ENCODE results near the gene LHX5. TPM values are rescaled to one million over a fixed set of nuclear protein-coding genes. Genes with fewer than 3 reads are reported as not detected.

The LHX5 gene
- polyA plus RNA-seq, 1 donor: not detected

DNA sequence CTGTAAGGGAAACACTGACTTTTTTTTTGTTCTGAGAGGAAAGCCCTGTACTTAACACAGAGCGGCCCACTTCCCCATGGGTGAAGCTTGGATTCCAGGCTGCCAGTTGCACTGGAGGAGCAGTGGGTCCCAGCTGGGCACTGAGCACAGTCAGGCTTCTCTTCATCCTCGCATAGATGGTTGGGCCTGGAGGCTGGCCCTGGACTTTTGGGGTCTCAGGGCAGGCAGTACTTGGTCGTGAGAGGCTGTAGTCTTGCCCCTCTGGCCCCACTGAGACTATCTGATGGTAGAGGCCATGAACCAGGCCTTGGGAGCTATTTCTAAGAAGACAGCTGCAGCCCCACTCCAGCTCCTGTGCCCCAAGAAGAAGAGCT lies 6.2 kb upstream of the LHX5 start:
- DNase-seq: no peak

DNA sequence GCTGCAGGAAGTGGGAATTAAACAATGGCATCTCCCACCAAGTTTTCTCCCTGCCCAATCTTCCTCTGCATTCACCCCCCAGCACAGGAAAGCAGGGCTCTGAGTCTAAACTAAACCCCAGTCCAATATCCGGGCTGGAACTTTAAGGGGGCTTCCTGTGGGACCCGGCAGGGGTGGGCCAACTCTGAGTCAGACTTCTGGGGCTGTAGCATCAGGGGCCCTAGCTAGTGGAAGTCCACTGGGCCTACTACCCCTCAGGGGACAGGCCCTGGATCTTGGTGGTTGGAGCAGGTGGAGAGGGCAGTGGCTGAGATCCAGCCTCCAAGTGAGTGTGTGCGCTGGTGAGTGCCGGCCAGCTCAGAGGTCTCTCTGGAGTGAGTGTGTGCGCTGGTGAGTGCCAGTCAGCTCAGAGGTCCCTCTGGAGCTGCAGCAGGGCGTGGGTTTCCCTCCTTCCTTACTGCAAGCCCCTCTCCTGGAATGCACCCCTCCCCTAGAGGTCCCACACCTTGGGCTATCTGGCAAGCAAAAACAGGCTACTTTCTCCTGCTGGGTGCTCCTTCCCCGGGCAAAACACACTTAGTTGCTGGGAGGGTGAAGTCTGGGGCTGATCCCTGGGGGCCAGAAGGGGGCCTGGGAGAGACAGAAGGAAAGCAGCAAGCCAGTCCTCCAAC lies 5.6 kb upstream of the LHX5 start:
- no peak for DNase-seq

DNA sequence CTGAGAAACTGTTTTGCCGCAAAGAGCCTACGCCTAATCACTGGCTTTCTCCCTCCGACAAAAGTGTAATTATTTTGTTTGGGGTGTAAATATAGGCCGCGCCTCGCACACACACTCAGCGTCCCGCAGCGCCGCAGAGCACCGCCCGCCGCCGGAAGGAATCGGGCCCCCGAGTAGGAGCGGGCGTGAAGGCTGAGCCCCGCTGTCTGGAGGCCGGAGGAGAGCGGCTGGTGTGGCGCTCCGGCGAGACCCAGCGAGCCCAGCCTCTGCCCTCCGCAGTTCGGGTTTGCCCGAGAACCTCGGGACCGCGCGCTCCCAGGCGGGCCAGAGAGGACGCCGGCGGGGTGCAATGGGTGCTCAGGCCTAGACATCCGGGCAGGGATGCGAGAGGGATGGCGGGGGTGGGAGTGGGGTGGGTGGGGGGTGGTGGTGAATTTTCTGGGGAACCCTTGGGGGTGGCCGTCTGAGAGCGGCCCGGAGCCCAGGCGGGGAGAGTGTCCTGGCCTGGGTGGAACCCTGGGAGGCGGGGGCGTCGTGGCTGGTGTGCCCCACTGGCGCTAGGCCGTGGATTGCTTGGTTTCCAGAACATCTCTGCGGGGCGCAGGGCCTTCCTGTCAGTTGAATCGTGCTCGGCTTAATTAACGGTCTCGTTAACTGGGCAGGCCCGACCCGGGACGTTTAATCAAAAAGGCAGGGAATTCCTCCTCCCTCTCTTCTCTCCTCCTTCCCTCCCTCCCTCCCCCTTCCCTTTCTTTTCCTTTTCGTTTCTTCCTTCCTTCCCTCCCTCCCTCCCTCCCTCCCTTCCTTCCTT lies 4.7 kb upstream of the LHX5 start:
- no peak for DNase-seq

DNA sequence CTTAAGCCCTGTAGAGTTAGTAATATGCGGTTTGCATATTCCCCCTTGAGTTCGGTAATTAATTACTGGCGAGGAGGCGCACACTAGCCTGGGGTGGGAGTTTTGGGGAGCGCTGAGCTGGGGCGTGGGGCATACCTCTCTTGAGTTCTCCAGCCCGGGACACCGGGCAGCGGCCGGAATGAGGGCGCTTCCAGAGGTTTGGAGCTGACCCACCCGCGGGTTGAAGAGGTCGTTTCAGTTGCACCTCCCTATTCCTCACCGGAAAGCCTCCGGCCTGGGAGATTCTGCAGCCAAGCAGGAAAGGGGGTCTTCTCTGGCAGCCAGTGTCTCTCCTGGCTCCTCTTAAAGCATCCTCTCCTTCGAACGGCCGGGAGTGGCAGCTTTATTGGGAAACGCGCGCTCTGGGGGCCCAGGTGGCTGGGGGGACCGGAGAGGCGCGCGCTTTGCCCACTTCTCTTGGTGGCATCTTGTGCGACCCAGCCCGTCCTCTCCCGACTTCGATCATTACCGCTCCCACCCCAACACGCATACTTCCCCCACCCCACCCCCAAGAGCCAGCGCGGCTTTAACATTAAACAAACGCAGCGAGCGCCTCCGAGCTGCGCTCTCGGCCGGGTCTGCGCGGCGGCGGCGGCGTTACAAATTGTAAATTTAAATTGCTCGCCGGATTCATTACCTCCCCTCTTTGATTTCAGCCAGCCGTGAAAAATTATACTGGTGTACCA lies 3.9 kb upstream of the LHX5 start:
- DNase-seq: no peak

DNA sequence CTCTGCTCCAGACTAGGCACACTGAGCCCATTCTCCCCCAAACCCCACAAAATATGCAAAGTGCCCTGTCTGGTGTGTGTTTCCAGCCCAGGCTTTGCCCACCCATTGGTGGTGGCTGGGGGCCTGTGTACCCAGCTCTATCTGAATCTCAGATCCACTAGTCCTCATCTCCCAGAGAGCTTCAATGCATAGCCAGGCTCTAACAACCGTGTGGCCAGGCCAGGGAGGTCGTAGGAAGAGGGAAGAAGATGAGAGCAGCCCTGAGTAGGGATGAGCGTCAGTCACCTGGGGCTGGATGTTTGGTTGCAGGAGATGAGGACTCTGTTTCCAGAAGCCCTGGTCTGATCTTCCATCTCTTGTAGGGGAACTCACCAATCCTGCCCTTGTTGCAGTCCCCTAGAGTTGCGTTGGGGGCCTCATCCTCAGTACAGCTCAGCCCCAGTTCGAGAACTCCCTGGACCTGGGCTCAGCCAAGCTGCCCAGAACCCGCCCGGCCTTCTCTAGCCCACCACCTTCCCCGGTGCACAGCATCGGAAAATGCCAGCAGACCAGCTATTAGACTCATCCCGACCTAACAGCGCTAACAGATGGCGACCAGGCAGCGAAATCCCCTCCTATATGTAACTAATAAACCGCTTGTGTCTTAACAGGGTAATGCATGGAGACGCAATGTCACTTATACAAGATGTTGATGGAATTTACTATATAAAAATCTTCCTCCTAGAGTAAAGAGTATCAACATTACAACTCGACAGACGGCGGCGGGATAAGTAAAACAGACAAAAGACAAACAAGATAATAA lies 3.2 kb upstream of the LHX5 start:
- DNase-seq: no peak

DNA sequence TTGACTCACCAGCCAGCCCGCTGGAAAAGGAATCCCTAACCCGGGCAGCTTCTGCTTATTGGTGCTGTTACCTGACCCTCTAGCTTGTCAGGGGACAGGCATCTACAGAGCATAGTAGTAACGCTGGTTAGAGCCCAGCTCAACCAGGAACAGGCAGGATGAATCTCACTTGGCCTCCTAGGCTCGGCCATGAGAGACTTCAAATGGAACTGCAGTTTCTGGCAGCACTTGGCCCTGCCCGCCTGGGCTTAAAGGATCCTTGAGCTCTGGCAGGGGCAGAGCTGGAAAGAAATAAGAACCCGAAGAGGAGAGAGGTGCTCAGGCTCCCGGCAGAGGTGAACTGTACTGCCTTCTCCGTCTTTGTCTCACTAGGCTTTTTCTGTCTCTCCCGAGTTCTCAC lies 2.3 kb upstream of the LHX5 start:
- DNase-seq: no peak

DNA sequence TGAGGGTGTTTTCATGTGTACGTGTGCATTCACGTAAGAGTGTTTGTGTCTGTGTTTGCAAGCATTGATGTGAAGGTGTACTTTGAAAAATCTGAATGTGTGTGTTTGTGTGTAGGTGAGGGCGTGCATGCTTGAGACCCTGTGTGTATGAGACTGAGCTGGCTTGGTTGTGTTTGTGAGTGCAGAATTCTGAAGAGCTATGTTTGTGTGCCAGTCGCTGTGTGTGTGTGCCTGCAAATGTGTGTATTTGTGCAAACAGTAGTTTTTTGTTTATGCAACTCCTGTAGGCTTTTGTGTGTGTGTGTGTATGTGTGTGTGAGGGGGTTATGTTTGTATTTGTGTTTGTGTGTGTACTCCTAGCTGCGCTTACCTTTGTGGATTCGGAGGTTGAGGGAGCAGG lies 1.7 kb upstream of the LHX5 start:
- DNase-seq: no peak

DNA sequence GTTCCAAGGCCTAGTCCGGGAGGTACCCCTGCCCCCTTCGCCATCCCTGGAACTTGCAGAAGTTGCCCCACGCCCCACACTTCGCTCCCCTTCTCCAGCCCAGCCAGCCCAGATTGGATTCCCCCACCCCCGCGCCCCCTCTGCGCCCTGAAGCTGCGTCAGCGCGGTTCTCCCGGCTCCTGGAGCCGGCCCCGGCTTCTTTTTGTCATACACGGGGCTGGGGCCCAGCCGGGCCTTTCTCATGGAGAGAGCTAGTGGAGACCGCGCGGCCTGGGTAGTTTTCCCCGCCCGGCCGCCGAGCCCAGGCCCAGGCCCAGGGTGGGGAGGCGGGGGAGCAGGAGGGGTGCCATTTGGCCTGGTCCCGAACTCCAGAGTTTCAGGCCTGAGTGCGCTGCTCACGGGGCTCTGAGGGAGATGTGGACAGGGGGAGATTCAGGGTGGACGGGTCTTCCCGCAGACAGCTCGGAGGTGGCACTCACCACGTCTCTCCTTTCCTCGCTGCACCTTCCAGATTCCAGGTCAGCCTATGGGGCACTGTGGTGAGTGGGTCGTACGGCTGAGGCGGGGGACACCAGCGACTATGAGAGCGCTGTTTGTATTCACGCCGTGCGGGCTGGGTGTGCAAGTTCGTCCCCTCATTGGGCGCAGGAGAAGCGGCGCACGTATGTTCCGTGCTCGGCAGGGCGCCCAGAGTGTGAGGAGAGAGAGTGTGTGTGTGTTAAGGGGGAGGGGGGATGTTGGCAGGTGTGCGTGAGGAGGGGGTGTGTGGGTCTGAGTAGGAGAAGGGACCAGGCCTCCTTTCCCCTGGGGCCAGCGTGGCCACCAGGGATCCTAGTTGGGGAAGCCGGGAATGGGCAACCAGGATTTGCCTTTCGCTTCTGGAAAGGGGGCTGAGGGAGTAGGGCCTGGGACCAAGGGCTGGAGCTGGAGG lies 785 bp upstream of the LHX5 start:
- DNase-seq: no peak

DNA sequence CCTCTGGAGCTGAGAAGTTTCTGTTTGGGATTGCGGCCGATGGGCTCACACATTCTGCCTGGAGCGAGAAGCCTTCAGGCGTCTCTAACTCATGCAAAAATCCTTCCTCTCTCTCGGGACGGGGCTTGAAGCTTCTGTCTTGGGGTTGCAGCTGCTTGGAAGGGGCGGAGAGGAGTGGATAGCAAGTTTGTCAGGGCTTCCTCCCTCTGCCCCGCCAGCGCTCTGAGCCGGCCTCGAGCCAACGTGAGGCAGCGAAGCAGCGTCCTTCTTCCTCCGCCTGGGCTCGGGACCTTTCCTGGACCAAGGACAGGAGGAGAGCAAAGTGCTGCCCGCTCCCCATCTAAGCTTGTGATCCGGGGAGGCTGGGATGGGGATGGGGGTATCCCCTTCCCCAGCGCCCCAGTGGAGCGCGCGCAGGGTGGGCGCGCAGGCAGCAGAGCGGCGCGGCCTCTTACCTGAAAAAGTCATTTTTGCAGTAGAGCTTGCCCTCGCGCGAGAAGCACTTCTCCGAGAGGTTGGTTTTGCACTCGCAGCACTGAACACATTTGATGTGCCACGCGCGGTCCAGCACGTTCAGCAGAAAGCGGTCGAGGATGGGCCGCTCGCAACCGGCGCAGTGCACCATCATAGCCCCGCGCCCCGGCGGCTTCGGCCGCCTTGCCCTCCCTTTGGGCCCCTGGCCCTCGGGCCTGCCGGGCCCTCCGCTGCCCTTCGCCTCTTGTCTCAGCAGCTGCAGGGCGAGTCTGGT lies 626 bp downstream of the LHX5 start:
- no peak for DNase-seq

DNA sequence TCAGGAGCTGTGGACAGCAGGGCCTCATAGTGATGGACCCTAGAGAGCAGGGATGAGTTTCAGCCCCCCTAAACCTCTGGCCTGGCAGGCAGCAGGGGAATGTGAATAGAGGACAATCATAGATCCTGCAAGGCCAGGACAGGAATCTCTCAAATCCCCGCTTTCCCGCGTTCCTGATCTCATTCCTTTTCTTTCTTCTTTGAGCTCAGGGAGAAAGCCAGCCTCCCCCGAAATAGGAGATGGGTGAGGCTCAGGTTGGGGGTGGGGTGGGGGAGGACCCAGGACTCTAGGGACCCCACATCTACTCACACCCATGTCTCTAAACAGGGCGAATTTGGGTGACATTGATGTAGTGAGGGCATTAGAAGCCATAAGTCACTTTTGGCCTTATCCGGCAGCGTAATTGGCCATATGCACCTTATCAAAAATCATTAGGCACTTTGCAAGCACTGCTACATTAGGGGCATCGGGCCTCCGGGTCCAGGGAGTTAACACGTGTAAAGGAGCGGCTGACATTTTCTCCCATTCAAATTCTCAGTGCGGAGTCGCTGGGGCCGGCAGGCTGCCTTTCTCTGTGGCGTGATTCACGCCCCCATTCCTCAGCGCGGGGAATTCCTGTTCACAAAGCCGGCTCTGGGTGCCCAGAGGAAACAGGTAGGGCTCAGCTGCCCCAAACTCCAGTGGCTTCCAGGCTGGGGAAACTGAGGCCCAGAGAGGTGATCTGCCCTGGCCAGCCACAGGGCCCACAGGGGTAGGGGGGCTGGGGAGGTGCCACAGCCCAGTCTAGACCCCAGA lies 1.5 kb downstream of the LHX5 start:
- DNase-seq: no peak

DNA sequence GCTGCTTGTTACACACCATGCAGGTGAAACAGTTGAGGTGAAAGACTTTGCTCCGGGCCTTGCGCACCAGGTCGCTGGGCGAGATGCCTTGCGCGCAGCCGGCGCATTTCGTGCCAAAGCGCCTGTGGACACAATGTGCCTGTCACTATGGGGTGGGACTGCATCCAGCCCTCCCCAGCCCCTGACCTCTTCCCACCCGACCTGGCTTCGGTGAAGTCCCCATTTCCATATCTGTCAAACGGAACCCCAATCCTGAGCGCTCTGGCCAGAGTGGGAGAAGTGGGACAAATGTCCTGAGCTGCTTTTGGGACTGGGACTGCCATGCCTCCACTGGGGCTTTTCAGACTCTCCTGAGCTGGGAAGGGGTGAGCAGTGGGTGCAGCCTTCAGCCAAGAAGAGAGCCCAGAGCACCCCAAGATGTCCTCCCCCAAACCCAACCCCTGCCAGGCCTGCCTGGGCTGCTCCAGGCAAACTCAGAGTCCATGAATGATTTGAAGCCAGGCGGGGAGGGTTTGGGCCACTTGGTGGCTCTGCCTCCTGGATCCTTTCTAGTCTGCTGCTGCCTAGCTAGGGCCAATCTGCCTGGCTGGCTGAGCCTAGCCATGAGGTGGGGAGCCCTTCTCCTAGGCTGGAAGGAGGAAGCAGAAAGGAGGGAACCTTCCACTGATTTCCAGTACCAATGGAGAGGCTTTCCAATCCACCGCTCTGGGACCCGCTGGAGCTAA lies 2.3 kb downstream of the LHX5 start:
- no peak for DNase-seq

DNA sequence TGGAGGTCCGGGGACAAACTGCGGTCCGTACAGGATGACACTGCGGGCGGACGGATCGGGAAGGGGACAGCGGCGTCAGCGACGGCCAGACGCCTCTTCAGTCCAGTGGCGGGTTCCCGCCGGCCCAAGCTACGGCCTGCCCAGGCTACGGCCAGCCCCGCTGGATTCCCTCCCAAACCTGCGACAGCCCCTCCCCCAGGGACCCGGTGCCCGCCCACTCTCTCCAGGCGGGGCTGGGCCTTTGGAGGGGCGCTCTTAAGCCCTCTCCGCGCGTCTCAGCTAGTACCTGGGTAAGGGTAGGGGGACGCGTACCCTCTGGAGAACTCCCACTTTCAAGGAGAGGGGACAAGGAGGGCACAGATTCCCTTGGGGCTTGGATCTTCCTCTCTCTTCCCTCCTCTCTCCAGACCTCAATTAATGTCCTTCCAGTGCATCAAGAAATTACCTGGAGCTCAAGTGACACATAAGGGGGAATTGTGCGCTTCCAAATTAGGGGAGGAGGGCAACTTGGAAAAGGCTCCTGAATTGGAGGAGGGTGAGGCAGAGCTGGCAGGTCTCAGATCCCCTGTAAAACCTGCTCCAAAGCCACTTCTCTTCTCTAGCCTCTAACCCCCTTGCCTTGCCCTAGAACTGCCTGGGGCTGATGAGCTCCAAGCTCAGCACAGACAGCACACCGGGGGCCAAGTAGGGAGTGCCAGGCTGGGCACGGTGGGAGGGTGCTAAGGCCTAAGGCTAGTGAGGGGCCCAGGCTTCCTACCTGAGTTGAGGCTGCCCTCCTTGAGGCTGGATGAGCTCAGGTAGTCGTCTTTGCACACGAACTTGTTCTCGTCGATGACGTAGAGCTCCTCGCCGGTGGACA lies 3.1 kb downstream of the LHX5 start:
- DNase-seq: no peak

DNA sequence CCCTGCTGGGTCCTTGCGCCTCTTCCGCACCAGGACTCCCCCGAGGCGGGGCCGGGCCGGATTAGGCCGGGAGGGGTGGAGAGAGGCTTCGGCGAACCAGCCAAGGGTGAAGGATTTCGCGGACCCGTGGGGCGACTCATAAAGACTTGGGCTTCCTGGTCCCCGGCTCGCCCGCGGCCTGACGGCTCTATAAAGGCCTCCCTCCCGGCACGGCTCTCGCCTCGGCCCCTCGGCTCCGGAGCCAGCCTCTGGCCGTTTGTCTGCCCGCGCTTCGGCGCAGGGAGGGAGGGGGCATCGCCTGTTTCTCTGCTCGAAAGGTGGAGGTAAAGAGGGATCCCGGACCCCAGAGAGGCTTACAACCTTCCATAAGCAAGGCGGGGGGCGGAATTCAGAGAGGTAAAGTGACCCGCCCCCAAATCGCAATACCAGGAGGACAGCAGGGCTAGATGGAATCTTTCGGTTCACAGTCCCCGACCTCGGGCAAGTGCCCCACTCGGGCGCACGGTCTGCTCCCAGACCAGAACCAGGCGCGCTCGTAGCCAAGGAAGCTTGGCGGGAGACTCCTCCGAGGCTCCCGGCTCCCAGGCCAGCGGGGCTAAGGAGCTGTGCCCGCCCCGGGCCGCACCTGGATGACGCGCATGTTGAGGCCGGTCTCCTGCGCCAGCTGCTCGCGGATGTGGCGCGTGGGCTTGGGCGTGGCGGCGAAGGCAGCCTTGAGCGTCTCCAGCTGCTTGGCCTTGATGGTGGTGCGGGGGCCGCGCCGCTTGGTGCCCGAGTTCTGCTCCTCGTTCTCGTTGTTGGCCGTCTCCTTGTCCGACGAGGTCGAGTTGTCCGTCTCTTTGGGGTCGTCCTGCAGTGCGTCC lies 3.9 kb downstream of the LHX5 start:
- no peak for DNase-seq

DNA sequence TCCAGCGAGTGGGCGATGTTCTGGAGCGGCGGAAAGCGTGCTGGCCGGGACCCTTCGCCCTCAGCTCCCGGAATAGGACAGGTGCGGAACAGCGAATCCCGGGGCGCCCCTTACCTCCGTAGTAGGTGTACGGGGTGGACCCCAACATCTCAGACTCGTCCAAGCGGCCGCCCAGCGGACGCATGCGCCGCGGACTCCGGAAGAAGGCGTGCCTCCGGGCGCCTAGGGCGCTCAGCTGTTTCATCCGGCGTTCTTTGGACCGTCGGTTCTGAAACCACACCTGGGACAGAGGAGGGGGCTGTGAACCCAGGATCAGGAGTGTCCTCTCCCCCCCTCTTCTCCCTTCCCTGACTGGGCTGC lies 4.5 kb downstream of the LHX5 start:
- no peak for DNase-seq

DNA sequence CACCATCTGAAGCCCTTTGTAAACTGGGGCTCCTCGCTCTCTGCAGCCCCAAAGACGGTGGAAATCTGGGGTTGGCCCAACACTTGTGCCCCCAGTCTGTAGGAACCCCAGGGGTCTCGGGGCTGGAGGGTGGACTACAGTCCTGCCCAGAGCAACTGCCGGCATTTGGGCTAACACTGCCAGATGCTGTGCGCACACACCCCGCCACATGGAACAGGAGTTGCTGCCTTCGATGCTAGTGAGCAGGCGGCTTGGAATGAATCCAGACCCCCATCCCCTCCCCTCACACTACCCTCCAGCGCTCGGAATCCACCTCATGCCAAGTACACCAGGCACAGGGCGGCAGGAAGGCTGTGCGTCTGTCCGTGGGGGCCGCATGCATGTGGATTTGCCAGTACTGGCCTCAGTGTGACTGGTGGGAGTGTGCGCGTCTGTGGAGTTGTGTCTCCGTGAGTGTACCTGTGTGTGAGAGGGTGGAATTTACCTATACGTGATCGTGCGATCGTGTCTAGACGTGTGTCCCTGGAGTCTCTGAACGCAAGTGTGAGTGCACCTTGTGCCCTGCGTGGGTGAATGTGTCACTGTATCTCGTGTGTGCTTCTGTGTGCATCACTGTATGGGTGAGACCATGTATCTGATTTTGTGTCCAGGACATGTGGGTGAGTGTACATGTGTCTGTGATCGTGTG lies 5.1 kb downstream of the LHX5 start:
- DNase-seq: no peak

DNA sequence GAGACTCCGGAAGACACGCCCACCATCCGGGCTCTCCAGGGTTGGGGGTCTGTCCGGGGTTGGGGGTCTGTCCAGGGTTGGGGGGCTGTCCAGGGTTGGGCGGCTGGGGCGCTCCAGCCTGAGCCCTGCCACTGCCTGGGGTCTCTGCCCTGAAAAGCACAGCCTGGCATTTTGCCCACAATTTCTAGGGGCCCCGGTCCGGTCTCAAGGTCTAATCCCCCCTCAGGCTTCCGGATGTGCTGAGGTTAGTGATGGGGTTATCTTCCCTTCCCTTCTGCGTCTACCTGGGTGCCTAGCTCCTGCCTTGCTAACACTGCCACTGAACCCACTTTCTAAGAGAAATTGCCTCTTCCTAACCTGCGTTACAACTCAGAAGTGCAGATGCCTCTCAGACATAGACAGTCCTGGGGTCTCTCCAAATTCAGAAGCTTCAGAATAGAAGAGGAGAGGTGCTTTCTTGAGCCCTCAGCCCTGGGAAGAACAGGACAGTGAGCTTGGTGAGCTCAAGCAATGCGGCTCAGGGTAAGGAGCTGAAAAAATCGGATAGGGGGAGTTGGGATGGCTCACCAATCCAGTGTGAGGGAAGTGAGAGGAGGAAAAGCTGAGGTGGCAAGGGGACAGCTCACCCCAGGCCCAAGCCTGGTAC lies 5.7 kb downstream of the LHX5 start:
- no peak for DNase-seq

Measured in left kidney (tissue), 2 donors.